Nephron (organoid): ENCODE results near the gene SLC2A3.
A peak's percentile ranks its signal among the peaks of the same experiment; 100 is the strongest.
"Not testable (repeated sequence)": the region's sequence is repeated elsewhere in the genome, so short reads cannot be mapped to it uniquely, and the experiment has no call there.

Source experiments
- H3K27ac Mint-ChIP-seq, 3 experiments: 2 replicates each; pipeline ENCODE4 v1.8.0; 2020; ENCODE audit warnings: mixed read lengths in 3 of 3, mild to moderate bottlenecking in 2 of 3, moderate library complexity in 1 of 3
- H3K27me3 Mint-ChIP-seq: 2 replicates; pipeline ENCODE4 v1.8.0; 2021; ENCODE audit warnings: low read depth, mild to moderate bottlenecking, moderate library complexity, mixed read lengths
- H3K36me3 Mint-ChIP-seq: 2 replicates; pipeline ENCODE4 v1.8.0; 2020; ENCODE audit warnings: low read depth, mixed read lengths
- H3K4me1 Mint-ChIP-seq: 2 replicates; pipeline ENCODE4 v1.8.0; 2020; ENCODE audit warnings: mixed read lengths
- H3K4me3 Mint-ChIP-seq, 3 experiments: 2 replicates each; pipeline ENCODE4 v1.8.0; 2020; ENCODE audit warnings: mild to moderate bottlenecking in 3 of 3, mixed read lengths in 3 of 3, moderate library complexity in 2 of 3
- H3K9me3 Mint-ChIP-seq: 2 replicates; pipeline ENCODE4 v1.8.0; 2020; ENCODE audit warnings: mixed read lengths
- TF ChIP-seq, protein P1 (sequence below), 3 experiments: fragments of 200-600 bp; sonication (generic); IDR thresholded peaks; one replicate each; pipeline ENCODE4 v1.5.0; 2021; ENCODE audit warnings: antibody characterized with exemption in 3 of 3; ENCODE audit not compliant: unreplicated experiment in 3 of 3

Gene SLC2A3

DNA sequence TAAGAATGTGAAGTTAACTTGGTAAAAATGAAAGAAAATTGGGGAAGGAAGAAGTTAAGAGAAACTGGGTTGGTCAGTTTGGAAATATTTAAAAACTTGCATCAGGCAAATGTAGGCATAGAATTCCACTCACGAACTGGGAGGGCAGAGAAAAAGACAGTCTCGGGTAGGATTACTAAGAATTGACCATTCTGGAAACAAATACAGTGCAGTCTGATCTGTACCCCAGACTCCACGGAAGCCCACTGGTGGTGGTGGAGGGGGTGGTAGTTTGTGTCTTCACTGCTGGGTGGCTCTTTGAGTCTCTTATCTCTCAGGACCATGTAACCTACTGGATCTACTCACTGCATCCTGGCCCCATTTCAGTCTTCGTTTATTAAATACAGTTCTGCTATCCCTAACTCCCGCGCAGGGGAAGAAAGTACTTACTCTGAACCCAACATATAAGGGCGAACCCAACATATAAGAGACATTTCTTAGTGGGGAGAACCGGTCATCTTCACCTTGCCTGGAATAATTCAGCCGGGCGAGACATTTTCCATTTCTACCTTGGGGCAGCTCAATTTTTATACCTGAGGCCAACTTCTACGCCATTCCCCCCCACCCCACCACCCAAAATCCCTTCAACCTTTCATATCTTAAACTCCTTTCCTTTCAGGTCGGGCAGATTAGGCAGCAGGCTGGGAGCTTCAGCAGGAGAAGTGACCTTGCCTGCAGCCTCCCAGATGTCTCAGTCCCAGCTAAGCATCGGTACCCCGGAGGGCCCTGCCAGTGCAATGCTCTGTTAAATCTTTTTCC is 1.7 kb downstream of the SLC2A3 start:
- Mint-ChIP-seq H3K9me3 (no peaks in the 10 kb centered on the region), H3K27ac (no peak overlapping the region), H3K36me3 (peaks cover 17% of the 10 kb centered on the region), H3K4me3 (no peak overlapping the region), H3K27me3 (no peaks in the 10 kb centered on the region), H3K4me1 (peaks cover 8% of the 10 kb centered on the region)
- TF ChIP-seq, protein P1, sequence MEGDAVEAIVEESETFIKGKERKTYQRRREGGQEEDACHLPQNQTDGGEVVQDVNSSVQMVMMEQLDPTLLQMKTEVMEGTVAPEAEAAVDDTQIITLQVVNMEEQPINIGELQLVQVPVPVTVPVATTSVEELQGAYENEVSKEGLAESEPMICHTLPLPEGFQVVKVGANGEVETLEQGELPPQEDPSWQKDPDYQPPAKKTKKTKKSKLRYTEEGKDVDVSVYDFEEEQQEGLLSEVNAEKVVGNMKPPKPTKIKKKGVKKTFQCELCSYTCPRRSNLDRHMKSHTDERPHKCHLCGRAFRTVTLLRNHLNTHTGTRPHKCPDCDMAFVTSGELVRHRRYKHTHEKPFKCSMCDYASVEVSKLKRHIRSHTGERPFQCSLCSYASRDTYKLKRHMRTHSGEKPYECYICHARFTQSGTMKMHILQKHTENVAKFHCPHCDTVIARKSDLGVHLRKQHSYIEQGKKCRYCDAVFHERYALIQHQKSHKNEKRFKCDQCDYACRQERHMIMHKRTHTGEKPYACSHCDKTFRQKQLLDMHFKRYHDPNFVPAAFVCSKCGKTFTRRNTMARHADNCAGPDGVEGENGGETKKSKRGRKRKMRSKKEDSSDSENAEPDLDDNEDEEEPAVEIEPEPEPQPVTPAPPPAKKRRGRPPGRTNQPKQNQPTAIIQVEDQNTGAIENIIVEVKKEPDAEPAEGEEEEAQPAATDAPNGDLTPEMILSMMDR (IDR thresholded peaks at IDR 0.05; ENCODE audit: unreplicated experiment in 3 of 3), result no peak

- no peak overlapping the region for H3K4me3 Mint-ChIP-seq
- peaks cover 22% of the 10 kb centered on the region for H3K36me3 Mint-ChIP-seq
- no peak overlapping the region for H3K27ac Mint-ChIP-seq
- TF ChIP-seq, protein P1 (IDR thresholded peaks at IDR 0.05; ENCODE audit: unreplicated experiment in 3 of 3), result peak; percentile 67 to 69 (median 68)
- no peaks in the 10 kb centered on the region for H3K9me3 Mint-ChIP-seq
- H3K27me3 Mint-ChIP-seq, result no peaks in the 10 kb centered on the region
- H3K4me1 Mint-ChIP-seq, result peaks cover 8% of the 10 kb centered on the region
Observed at GRCh38 chr12:7933255-7933726, 2.7 kb downstream of the SLC2A3 start.

- H3K4me3 Mint-ChIP-seq, H3K27me3 Mint-ChIP-seq, H3K9me3 Mint-ChIP-seq, H3K4me1 Mint-ChIP-seq, H3K27ac Mint-ChIP-seq: not testable (repeated sequence)
- peaks cover 25% of the 10 kb centered on the region for H3K36me3 Mint-ChIP-seq
Observed at GRCh38 chr12:7932599-7933240, 3.3 kb downstream of the SLC2A3 start.

DNA sequence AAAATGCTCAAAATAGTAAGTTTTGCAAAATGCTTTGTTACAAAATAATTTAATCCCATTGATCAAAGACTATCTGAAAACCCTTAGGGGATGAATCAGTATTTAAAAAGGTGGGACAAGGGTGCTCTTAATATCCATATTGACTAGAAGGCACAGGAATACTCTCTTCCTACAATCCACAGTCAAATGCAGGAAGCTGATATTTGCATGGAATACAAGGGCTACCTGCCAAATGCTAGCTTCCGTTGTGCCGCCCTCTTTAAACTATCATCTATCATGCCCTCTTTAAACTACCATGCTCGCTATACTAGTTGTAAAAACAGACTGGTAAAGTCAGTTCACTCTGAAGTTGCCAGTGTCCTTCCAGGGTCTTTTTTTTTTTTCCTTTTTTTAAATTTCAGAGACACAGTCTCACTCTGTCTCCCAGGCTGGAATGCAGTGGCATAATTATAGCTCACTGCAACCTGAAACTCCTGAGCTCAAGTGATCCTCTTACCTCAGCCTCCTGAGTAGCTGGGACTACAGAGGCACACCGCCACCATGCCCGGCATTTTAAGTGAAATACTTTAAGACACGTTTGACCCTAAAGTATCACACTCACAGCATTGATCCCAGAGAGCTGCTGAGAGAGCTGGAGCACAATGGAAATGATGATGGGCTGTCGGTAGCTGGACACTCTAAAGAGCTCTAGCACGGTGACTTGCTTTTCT is 6.7 kb downstream of the SLC2A3 start:
- H3K4me1 Mint-ChIP-seq, result no peaks in the 10 kb centered on the region
- TF ChIP-seq, protein P1 (IDR thresholded peaks at IDR 0.05; ENCODE audit: unreplicated experiment in 3 of 3), result no peak
- peaks cover 47% of the 10 kb centered on the region for H3K36me3 Mint-ChIP-seq
- no peak overlapping the region for H3K27ac Mint-ChIP-seq
- no peak overlapping the region for H3K4me3 Mint-ChIP-seq
- H3K27me3 Mint-ChIP-seq, result no peaks in the 10 kb centered on the region
- H3K9me3 Mint-ChIP-seq, result no peaks in the 10 kb centered on the region

DNA sequence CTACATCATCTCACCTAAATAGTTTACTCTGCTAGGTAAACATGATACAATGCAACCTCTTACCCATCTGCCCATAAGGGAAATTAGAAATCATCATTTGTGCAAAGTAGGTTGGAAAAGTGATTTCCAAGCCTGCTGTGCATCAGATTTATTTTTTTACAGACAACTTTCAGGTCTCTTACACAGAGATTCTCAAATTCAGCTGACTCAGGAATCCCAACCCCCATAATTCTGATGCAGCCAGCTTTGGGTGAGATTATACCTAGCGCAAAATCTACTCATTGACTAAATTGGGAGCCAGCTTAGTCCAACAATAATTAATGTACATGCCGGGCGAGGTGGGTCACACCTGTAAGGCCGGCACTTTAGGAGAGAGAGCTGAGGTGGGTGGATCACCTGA is 8.5 kb downstream of the SLC2A3 start:
- H3K9me3 Mint-ChIP-seq, result no peaks in the 10 kb centered on the region
- TF ChIP-seq, protein P1 (IDR thresholded peaks at IDR 0.05; ENCODE audit: unreplicated experiment in 3 of 3), result no peak
- H3K4me1 Mint-ChIP-seq, result no peaks in the 10 kb centered on the region
- no peaks in the 10 kb centered on the region for H3K27me3 Mint-ChIP-seq
- no peak overlapping the region for H3K4me3 Mint-ChIP-seq
- no peak overlapping the region for H3K27ac Mint-ChIP-seq
- H3K36me3 Mint-ChIP-seq, result peaks cover 62% of the 10 kb centered on the region

- H3K27ac Mint-ChIP-seq, H3K27me3 Mint-ChIP-seq, H3K9me3 Mint-ChIP-seq, H3K4me3 Mint-ChIP-seq, H3K4me1 Mint-ChIP-seq: not testable (repeated sequence)
- H3K36me3 Mint-ChIP-seq, result peaks cover 70% of the 10 kb centered on the region
Observed at GRCh38 chr12:7926068-7926666, 9.8 kb downstream of the SLC2A3 start.
